Activated T-helper 1 cell treated with anti-CD3 and anti-CD28 coated beads, Interleukin-2, amount 50 U/mL, for 16 hours (primary cell): ENCODE data around the gene RPL22.
"Not testable (repeated sequence)": the region's sequence is repeated elsewhere in the genome, so short reads cannot be mapped to it uniquely, and the experiment has no call there.

Experiments
- DNase-seq, 2 donors: peaks; one replicate each; pipeline ENCODE4 v3.0.0-alpha.2; 2020; ENCODE audit warnings: low read depth in 1 of 2, low spot score in 1 of 2

RPL22 gene

GRCh38 chr1:6234502-6235295, 35.3 kb upstream of the RPL22 start:
- DNase-seq: no peak

- no peak for DNase-seq
Observed at GRCh38 chr1:6233376-6233775, 34.0 kb upstream of the RPL22 start.

- DNase-seq: no peak
Observed at GRCh38 chr1:6225651-6226050, 26.3 kb upstream of the RPL22 start.

- DNase-seq: no peak
Observed at GRCh38 chr1:6224718-6225117, 25.3 kb upstream of the RPL22 start.

GRCh38 chr1:6223617-6224016, 24.2 kb upstream of the RPL22 start:
- no peak for DNase-seq

GRCh38 chr1:6222636-6223035, 23.2 kb upstream of the RPL22 start:
- DNase-seq: no peak

- DNase-seq: no peak
Observed at GRCh38 chr1:6221210-6221784, 21.9 kb upstream of the RPL22 start.

- no peak for DNase-seq
Observed at GRCh38 chr1:6220236-6220635, 20.8 kb upstream of the RPL22 start.

- DNase-seq: not testable (repeated sequence)
Observed at GRCh38 chr1:6219641-6220040, 20.2 kb upstream of the RPL22 start.

GRCh38 chr1:6218375-6219164, 19.2 kb upstream of the RPL22 start:
- DNase-seq: no peak

GRCh38 chr1:6212193-6212959, 13.0 kb upstream of the RPL22 start:
- no peak for DNase-seq

GRCh38 chr1:6211731-6212130, 12.3 kb upstream of the RPL22 start:
- DNase-seq: no peak

- DNase-seq: no peak
Observed at GRCh38 chr1:6210591-6211355, 11.4 kb upstream of the RPL22 start.

GRCh38 chr1:6209661-6210580, 10.5 kb upstream of the RPL22 start:
- no peak for DNase-seq

- no peak for DNase-seq
Observed at GRCh38 chr1:6208723-6209660, 9.6 kb upstream of the RPL22 start.

GRCh38 chr1:6207921-6208320, 8.5 kb upstream of the RPL22 start:
- no peak for DNase-seq

- DNase-seq: no peak
Observed at GRCh38 chr1:6207075-6207885, 7.9 kb upstream of the RPL22 start.

GRCh38 chr1:6206520-6206855, 7.1 kb upstream of the RPL22 start:
- no peak for DNase-seq
